ENCODE data around the gene KRT82.

The KRT82 gene

DNA sequence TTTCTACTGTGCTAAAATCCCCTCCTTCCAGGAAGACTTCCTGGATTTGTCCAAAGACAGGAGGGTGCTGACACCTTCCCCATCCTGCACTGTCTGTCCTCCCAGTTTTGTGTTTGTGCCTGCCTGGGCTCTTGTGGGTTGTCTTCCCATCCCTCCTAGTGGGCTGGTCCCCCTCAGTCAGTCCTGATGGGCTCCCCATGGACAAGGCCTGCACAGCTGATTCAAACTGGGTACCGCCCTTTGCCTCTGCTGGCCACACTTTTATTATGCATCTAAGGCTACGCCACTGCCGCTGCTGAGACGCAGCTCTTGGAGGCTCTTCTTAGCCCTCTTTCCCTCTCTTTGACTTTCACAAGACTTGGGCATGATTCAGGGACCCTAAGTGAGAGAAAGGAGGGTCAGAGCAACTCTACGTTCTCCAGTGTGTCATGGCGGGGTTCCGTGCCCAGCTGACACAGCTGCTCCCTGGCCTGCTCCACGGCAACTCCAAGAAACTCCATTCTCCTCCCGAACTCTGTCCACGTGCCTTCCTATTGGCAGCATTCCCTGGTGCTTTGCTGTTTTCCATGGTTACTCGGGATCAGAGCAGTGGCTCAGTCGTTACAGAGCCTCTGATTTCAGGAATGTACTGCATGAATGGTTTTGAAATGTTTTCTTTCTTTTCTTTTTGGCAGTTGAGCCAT lies 35.1 kb downstream of the KRT82 start:
- no peak overlapping the region for H3K27ac ChIP-seq
- no peak for TF ChIP-seq ZFX (IDR thresholded peaks at IDR 0.05; ENCODE audit: borderline replicate concordance)
- TF ChIP-seq, protein P1, sequence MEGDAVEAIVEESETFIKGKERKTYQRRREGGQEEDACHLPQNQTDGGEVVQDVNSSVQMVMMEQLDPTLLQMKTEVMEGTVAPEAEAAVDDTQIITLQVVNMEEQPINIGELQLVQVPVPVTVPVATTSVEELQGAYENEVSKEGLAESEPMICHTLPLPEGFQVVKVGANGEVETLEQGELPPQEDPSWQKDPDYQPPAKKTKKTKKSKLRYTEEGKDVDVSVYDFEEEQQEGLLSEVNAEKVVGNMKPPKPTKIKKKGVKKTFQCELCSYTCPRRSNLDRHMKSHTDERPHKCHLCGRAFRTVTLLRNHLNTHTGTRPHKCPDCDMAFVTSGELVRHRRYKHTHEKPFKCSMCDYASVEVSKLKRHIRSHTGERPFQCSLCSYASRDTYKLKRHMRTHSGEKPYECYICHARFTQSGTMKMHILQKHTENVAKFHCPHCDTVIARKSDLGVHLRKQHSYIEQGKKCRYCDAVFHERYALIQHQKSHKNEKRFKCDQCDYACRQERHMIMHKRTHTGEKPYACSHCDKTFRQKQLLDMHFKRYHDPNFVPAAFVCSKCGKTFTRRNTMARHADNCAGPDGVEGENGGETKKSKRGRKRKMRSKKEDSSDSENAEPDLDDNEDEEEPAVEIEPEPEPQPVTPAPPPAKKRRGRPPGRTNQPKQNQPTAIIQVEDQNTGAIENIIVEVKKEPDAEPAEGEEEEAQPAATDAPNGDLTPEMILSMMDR (IDR thresholded peaks at IDR 0.05), result no peak

DNA sequence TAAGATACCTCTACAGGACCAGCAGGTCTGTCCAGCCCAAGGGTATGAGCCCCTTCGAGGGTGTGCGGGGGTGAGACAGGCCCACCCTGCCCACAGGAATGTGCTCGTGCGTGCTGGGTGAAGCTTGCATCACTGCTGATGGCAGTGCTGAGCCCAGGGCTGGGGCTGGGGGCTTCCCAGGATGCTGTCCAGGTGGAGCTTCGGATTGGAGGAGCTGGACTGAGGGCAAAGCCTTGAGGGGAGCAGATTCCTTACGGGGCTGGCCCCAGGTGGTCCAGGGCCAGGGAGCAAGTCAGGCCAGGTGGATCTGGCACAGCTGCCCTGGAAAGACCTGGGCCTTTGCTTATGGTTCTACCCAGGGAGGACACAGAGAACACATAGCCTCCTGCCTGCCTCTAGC lies 36.3 kb downstream of the KRT82 start:
- TF ChIP-seq ZFX (IDR thresholded peaks at IDR 0.05; ENCODE audit: borderline replicate concordance), result no peak
- TF ChIP-seq, protein P1 (IDR thresholded peaks at IDR 0.05), result no peak
- no peak overlapping the region for H3K27ac ChIP-seq

DNA sequence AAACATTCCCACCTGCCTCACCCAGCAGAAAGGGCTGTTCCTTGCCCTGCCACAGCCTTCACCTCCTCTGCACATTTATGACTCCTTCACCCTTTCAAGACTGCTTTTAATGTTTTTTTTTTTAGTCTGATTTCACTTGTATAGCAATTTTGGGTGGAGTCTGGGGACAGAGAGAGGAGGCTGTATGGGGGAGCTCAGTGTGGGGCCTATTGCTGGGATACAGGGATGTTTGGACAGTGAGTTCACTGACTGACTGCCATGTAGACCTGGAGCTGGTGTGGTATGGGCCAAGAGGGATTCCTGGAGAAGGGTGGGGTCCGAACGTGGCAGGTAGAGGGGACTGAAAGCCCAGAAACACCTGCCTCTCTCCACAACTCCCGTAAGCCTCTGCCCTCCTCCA lies 36.9 kb downstream of the KRT82 start:
- no peak for TF ChIP-seq ZFX (IDR thresholded peaks at IDR 0.05; ENCODE audit: borderline replicate concordance)
- TF ChIP-seq, protein P1 (IDR thresholded peaks at IDR 0.05), result no peak
- H3K27ac ChIP-seq, result no peak overlapping the region

DNA sequence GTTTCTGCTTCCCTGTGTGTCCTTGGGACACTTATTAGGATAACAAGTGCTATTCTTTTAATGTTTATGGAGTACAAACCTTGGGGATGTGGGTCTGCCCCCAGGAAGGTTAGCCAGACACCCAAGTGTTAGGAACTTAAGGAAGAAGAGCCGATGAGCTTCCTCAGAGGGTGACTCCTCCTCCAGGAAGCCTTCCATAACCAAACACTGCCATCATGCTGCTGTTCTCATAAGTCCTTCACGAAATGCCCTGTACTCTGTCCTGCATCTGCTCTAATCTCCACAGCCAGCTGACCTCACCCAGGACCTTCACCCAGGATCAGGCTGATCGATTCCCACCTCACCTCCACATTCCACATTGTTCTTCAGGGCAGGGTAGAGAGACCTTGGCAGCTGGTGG lies 37.6 kb downstream of the KRT82 start:
- TF ChIP-seq, protein P1 (IDR thresholded peaks at IDR 0.05), result no peak
- no peak for TF ChIP-seq ZFX (IDR thresholded peaks at IDR 0.05; ENCODE audit: borderline replicate concordance)
- no peak overlapping the region for H3K27ac ChIP-seq

DNA sequence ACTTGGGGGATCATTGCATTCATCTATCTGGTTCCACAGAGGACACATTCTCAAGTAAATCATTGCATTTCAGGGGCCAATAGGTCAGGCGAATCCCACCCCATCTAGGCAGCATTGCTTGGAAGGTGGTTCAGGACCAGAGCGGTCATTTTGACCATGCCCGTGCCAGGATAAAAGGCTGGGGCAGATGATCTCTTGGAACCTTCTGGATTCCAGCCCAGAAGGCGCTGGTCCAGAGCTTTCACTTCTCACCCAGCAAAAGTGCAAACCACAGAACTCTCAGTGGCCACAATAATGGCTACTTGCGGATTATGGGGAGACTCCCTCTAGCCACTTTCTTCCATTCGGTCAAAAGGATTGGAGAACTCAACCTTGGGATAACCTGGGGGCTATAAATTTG lies 38.3 kb downstream of the KRT82 start:
- TF ChIP-seq ZFX (IDR thresholded peaks at IDR 0.05; ENCODE audit: borderline replicate concordance), result no peak
- TF ChIP-seq, protein P1 (IDR thresholded peaks at IDR 0.05), result no peak
- H3K27ac ChIP-seq, result no peak overlapping the region

DNA sequence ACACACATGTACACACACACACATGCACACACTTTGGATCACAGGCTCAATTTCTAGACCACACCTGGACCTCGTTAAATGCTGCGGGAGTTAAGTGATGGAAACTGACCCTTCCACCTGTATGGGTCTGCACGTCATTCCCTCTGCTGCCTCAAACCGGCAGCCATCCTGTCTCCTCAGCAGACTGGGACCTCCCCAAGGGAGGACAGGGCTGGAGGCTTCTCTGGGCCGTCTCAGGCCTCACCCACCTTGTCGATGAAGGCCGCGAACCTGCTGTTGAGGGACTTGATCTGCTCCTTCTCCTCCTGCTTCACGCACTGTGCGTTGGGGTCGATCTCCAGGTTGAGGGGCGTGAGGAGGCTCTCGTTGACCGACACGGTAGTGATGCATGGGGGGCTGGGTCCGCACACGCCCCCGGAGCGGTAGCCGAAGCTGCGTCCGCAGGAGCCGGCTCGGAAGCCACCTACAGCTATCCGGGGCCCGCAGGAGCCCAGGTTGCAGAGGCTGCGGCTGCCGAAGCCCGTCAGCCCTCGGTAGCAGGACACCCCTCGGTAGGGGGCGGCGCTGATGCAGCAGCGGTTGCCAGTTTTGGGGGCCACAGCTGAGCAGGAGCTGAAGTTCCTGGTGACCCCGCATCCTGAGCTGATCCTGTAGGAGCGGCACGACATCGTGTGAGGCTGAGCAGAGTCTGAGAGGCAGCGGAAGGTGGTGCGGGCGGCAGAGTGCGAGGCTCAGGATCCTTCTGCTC lies 39.2 kb downstream of the KRT82 start, which contains the start of gene KRT85:
TSS of gene KRT85 (minus strand) at position 744 of the 748 bp plus-strand sequence. CDS start at position 668, 76 bp downstream.
- H3K27ac ChIP-seq, result no peak within 1 kb of the TSS
- no peak for TF ChIP-seq ZFX (IDR thresholded peaks at IDR 0.05; ENCODE audit: borderline replicate concordance)
- TF ChIP-seq, protein P1 (IDR thresholded peaks at IDR 0.05), result no peak

DNA sequence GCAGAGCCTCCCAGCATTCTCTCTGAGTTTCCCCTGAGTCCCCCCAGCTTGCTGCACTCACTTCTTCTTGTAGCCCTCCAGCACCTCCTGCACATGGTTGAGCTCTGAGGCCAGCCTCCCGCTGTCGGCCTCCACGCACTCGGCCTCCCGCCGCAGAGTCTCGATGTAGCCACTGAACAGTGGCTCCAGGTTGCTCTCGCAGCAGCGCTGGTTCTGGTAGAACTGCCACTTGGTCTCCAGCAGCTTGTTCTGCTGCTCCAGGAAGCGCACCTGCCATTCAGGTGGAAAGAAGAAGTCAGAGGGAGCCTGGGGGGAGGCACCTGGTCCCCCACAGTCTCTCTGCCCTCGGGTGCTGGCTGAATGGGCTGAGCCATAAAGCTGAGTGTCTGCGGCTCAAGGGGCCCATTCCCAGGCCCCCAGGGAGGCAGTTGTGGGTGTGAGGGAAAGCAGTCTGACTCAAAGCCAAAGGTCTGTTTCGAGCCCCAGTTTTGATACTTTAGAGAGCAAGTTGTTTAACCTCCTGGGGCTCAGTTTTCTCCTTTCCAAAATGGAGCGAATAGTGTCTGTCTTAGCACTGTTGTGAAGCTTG lies 41.1 kb downstream of the KRT82 start:
- no peak overlapping the region for H3K27ac ChIP-seq
- TF ChIP-seq, protein P1 (IDR thresholded peaks at IDR 0.05), result no peak
- no peak for TF ChIP-seq ZFX (IDR thresholded peaks at IDR 0.05; ENCODE audit: borderline replicate concordance)

Data from 22Rv1 (cell line).